HG02973 (cell line): ENCODE data around the gene GLIPR2.
"Not testable (repeated sequence)": the region's sequence is repeated elsewhere in the genome, so short reads cannot be mapped to it uniquely, and the experiment has no call there.

Experiments used
- ATAC-seq: cut with Tn5 transposase; IDR thresholded peaks from one replicate; pipeline ENCODE4 v1.9.1; 2021; ENCODE audit warnings: moderate library complexity; ENCODE audit not compliant: unreplicated experiment

Gene GLIPR2

GRCh38 chr9:36136272-36136893, at the start of gene GLIPR2:
TSS of gene GLIPR2 (plus strand) at chr9:36136733. CDS start at chr9:36136779, 46 bp downstream.
- peak; percentile 91 for ATAC-seq

GRCh38 chr9:36087054-36087453, 49.5 kb upstream of the GLIPR2 start:
- not testable (repeated sequence) for ATAC-seq

GRCh38 chr9:36088020-36088419, 48.5 kb upstream of the GLIPR2 start:
- ATAC-seq: no peak

- ATAC-seq: no peak
Measured at GRCh38 chr9:36091026-36091953, 45.2 kb upstream of the GLIPR2 start.

- ATAC-seq: no peak
Measured at GRCh38 chr9:36092014-36092413, 44.5 kb upstream of the GLIPR2 start.

GRCh38 chr9:36092509-36093215, 43.9 kb upstream of the GLIPR2 start:
- peak; percentile 85 for ATAC-seq

- no peak for ATAC-seq
Measured at GRCh38 chr9:36093384-36093783, 43.1 kb upstream of the GLIPR2 start.

GRCh38 chr9:36099718-36100117, 36.8 kb upstream of the GLIPR2 start:
- no peak for ATAC-seq

- no peak for ATAC-seq
Measured at GRCh38 chr9:36100532-36100931, 36.0 kb upstream of the GLIPR2 start.

GRCh38 chr9:36101916-36102741, 34.4 kb upstream of the GLIPR2 start:
- no peak for ATAC-seq

GRCh38 chr9:36102742-36103495, 33.6 kb upstream of the GLIPR2 start:
- ATAC-seq: no peak

- no peak for ATAC-seq
Measured at GRCh38 chr9:36109071-36109470, 27.5 kb upstream of the GLIPR2 start.

GRCh38 chr9:36110434-36110833, 26.1 kb upstream of the GLIPR2 start:
- no peak for ATAC-seq

- no peak for ATAC-seq
Measured at GRCh38 chr9:36112516-36112915, 24.0 kb upstream of the GLIPR2 start.

GRCh38 chr9:36113999-36114398, 22.5 kb upstream of the GLIPR2 start:
- no peak for ATAC-seq

GRCh38 chr9:36116593-36116992, 19.9 kb upstream of the GLIPR2 start:
- ATAC-seq: no peak

GRCh38 chr9:36118201-36118600, 18.3 kb upstream of the GLIPR2 start:
- no peak for ATAC-seq

GRCh38 chr9:36118706-36119105, 17.8 kb upstream of the GLIPR2 start:
- no peak for ATAC-seq

- no peak for ATAC-seq
Measured at GRCh38 chr9:36119476-36119875, 17.1 kb upstream of the GLIPR2 start.

GRCh38 chr9:36120705-36121104, 15.8 kb upstream of the GLIPR2 start:
- no peak for ATAC-seq
